GM21526 (cell line): ENCODE data around the gene KDM6A.
"Not testable (repeated sequence)": the region's sequence is repeated elsewhere in the genome, so short reads cannot be mapped to it uniquely, and the experiment has no call there.

Source experiments
- ATAC-seq: cut with Tn5 transposase; IDR thresholded peaks from one replicate; pipeline ENCODE4 v1.9.1; 2021; ENCODE audit warnings: moderate library complexity; ENCODE audit not compliant: unreplicated experiment, low FRiP score

KDM6A gene

GRCh38 chrX:44884944-44885343 is 12.0 kb downstream of the KDM6A start:
- no peak for ATAC-seq

- no peak for ATAC-seq
Measured at GRCh38 chrX:44889824-44890223, 16.8 kb downstream of the KDM6A start.

GRCh38 chrX:44890247-44890646 is 17.3 kb downstream of the KDM6A start:
- ATAC-seq = no peak

GRCh38 chrX:44890687-44891086 is 17.7 kb downstream of the KDM6A start:
- ATAC-seq = not testable (repeated sequence)

GRCh38 chrX:44891642-44892041 is 18.7 kb downstream of the KDM6A start:
- ATAC-seq = no peak

GRCh38 chrX:44896876-44897186 is 23.8 kb downstream of the KDM6A start:
- ATAC-seq = no peak

GRCh38 chrX:44897539-44897938 is 24.6 kb downstream of the KDM6A start:
- ATAC-seq = no peak

GRCh38 chrX:44898411-44899221 is 25.6 kb downstream of the KDM6A start:
- no peak for ATAC-seq

- ATAC-seq = no peak
Measured at GRCh38 chrX:44899946-44900345, 27.0 kb downstream of the KDM6A start.

GRCh38 chrX:44903107-44903506 is 30.1 kb downstream of the KDM6A start:
- no peak for ATAC-seq

- ATAC-seq = peak; percentile 37
Measured at GRCh38 chrX:44903830-44904530, 31.0 kb downstream of the KDM6A start.

GRCh38 chrX:44904542-44905115 is 31.6 kb downstream of the KDM6A start:
- ATAC-seq = no peak

- peak; percentile 39 for ATAC-seq
Measured at GRCh38 chrX:44906041-44906440, 33.1 kb downstream of the KDM6A start.

GRCh38 chrX:44906542-44906941 is 33.6 kb downstream of the KDM6A start:
- ATAC-seq = peak; percentile 20

GRCh38 chrX:44908153-44908552 is 35.2 kb downstream of the KDM6A start:
- ATAC-seq = no peak

GRCh38 chrX:44908827-44909226 is 35.8 kb downstream of the KDM6A start:
- no peak for ATAC-seq

- not testable (repeated sequence) for ATAC-seq
Measured at GRCh38 chrX:44910508-44910907, 37.5 kb downstream of the KDM6A start.

- ATAC-seq = not testable (repeated sequence)
Measured at GRCh38 chrX:44911074-44911600, 38.1 kb downstream of the KDM6A start.

GRCh38 chrX:44913656-44914531 is 40.9 kb downstream of the KDM6A start:
- ATAC-seq = no peak

GRCh38 chrX:44914532-44915198 is 41.7 kb downstream of the KDM6A start:
- peak; percentile 46 for ATAC-seq
